ENCODE results near the gene ADGRF1. TPM values are rescaled to one million over a fixed set of nuclear protein-coding genes. Genes with fewer than 3 reads are reported as not detected.

The ADGRF1 gene
- total RNA-seq, 1 donor: not detected

GRCh38 chr6:46961711-46962110 is 80.4 kb downstream of the ADGRF1 start:
- DNase-seq (ENCODE audit: insufficient read length, low spot score, missing footprints): no peak
- TF ChIP-seq CTCF (IDR thresholded peaks at IDR 0.05; ENCODE audit: extremely low read depth, low read depth, low read length): no peak
- no peak overlapping the region for H3K27ac ChIP-seq (ENCODE audit: low read depth, low read length)
- H3K79me2 ChIP-seq (ENCODE audit: insufficient read depth, low read length): no peaks in the 10 kb centered on the region
- no peak overlapping the region for H2AFZ ChIP-seq (ENCODE audit: low read length)
- H3K4me2 ChIP-seq (ENCODE audit: insufficient read depth, low read length): no peak overlapping the region
- H3K9me3 ChIP-seq (ENCODE audit: low read depth, low read length): no peaks in the 10 kb centered on the region
- no peaks in the 10 kb centered on the region for H4K20me1 ChIP-seq (ENCODE audit: insufficient read depth, low read length)
- no peaks in the 10 kb centered on the region for H3K27me3 ChIP-seq (ENCODE audit: insufficient read depth, low read length)
- no peaks in the 10 kb centered on the region for H3K36me3 ChIP-seq (ENCODE audit: insufficient read depth, low read length)
- H3K4me1 ChIP-seq (ENCODE audit: insufficient read depth, low read length): no peaks in the 10 kb centered on the region
- no peak overlapping the region for H3K4me3 ChIP-seq (ENCODE audit: insufficient read depth, low read length)

- DNase-seq (ENCODE audit: insufficient read length, low spot score, missing footprints): no peak
- H3K27me3 ChIP-seq (ENCODE audit: insufficient read depth, low read length): no peaks in the 10 kb centered on the region
- no peak overlapping the region for H3K4me3 ChIP-seq (ENCODE audit: insufficient read depth, low read length)
- no peaks in the 10 kb centered on the region for H3K9me3 ChIP-seq (ENCODE audit: low read depth, low read length)
- H4K20me1 ChIP-seq (ENCODE audit: insufficient read depth, low read length): no peaks in the 10 kb centered on the region
- no peaks in the 10 kb centered on the region for H3K4me1 ChIP-seq (ENCODE audit: insufficient read depth, low read length)
- H2AFZ ChIP-seq (ENCODE audit: low read length): no peak overlapping the region
- H3K79me2 ChIP-seq (ENCODE audit: insufficient read depth, low read length): no peaks in the 10 kb centered on the region
- H3K27ac ChIP-seq (ENCODE audit: low read depth, low read length): no peak overlapping the region
- no peak for TF ChIP-seq CTCF (IDR thresholded peaks at IDR 0.05; ENCODE audit: extremely low read depth, low read depth, low read length)
- no peaks in the 10 kb centered on the region for H3K36me3 ChIP-seq (ENCODE audit: insufficient read depth, low read length)
- no peak overlapping the region for H3K4me2 ChIP-seq (ENCODE audit: insufficient read depth, low read length)
These were observed 80.9 kb downstream of the ADGRF1 start for GRCh38 chr6:46961232-46961631.

GRCh38 chr6:46959419-46959818 is 82.7 kb downstream of the ADGRF1 start:
- TF ChIP-seq CTCF (IDR thresholded peaks at IDR 0.05; ENCODE audit: extremely low read depth, low read depth, low read length): no peak
- Histone ChIP-seq H3K4me2 (ENCODE audit: insufficient read depth, low read length) (no peak overlapping the region), H3K79me2 (ENCODE audit: insufficient read depth, low read length) (no peaks in the 10 kb centered on the region), H3K9me3 (ENCODE audit: low read depth, low read length) (no peaks in the 10 kb centered on the region), H4K20me1 (ENCODE audit: insufficient read depth, low read length) (no peaks in the 10 kb centered on the region), H3K27me3 (ENCODE audit: insufficient read depth, low read length) (no peaks in the 10 kb centered on the region), H3K4me3 (ENCODE audit: insufficient read depth, low read length) (no peak overlapping the region), H3K4me1 (ENCODE audit: insufficient read depth, low read length) (no peaks in the 10 kb centered on the region), H3K27ac (ENCODE audit: low read depth, low read length) (no peak overlapping the region), H3K36me3 (ENCODE audit: insufficient read depth, low read length) (no peaks in the 10 kb centered on the region), H2AFZ (ENCODE audit: low read length) (no peak overlapping the region)
- no peak for DNase-seq (ENCODE audit: insufficient read length, low spot score, missing footprints)

GRCh38 chr6:46956409-46956808 is 85.7 kb downstream of the ADGRF1 start:
- no peaks in the 10 kb centered on the region for H4K20me1 ChIP-seq (ENCODE audit: insufficient read depth, low read length)
- H3K4me2 ChIP-seq (ENCODE audit: insufficient read depth, low read length): no peak overlapping the region
- no peak for TF ChIP-seq CTCF (IDR thresholded peaks at IDR 0.05; ENCODE audit: extremely low read depth, low read depth, low read length)
- no peak overlapping the region for H3K27ac ChIP-seq (ENCODE audit: low read depth, low read length)
- H3K4me3 ChIP-seq (ENCODE audit: insufficient read depth, low read length): no peak overlapping the region
- H2AFZ ChIP-seq (ENCODE audit: low read length): no peak overlapping the region
- no peaks in the 10 kb centered on the region for H3K79me2 ChIP-seq (ENCODE audit: insufficient read depth, low read length)
- H3K4me1 ChIP-seq (ENCODE audit: insufficient read depth, low read length): no peaks in the 10 kb centered on the region
- no peaks in the 10 kb centered on the region for H3K36me3 ChIP-seq (ENCODE audit: insufficient read depth, low read length)
- no peaks in the 10 kb centered on the region for H3K27me3 ChIP-seq (ENCODE audit: insufficient read depth, low read length)
- DNase-seq (ENCODE audit: insufficient read length, low spot score, missing footprints): no peak
- no peaks in the 10 kb centered on the region for H3K9me3 ChIP-seq (ENCODE audit: low read depth, low read length)

All from osteoblast (primary cell).